ENCODE measurements around the gene NFATC1.

The NFATC1 gene

GRCh38 chr18:79540904-79541282 is 145.2 kb downstream of the NFATC1 start:
- TF ChIP-seq SIN3A (IDR thresholded peaks at IDR 0.05; ENCODE audit: borderline replicate concordance, insufficient read depth, low read length) (no peak), TAF1 (IDR thresholded peaks at IDR 0.05; ENCODE audit: borderline replicate concordance, insufficient read depth, low read length) (no peak), REST (IDR thresholded peaks at IDR 0.05; ENCODE audit: insufficient read depth in 1 of 2, low read depth in 2 of 2, low read length in 2 of 2) (no peak), POLR2AphosphoS5 (IDR thresholded peaks at IDR 0.05; ENCODE audit: low read depth, low read length) (no peak), FOXP2 (optimal IDR thresholded peaks at IDR 0.05; ENCODE audit: borderline replicate concordance, extremely low read depth, extremely low read length, insufficient read depth) (no peak)

GRCh38 chr18:79542213-79542612 is 146.5 kb downstream of the NFATC1 start:
- no peak for TF ChIP-seq FOXP2 (optimal IDR thresholded peaks at IDR 0.05; ENCODE audit: borderline replicate concordance, extremely low read depth, extremely low read length, insufficient read depth)
- no peak for TF ChIP-seq TAF1 (IDR thresholded peaks at IDR 0.05; ENCODE audit: borderline replicate concordance, insufficient read depth, low read length)
- TF ChIP-seq REST (IDR thresholded peaks at IDR 0.05; ENCODE audit: insufficient read depth in 1 of 2, low read depth in 2 of 2, low read length in 2 of 2): no peak

DNA sequence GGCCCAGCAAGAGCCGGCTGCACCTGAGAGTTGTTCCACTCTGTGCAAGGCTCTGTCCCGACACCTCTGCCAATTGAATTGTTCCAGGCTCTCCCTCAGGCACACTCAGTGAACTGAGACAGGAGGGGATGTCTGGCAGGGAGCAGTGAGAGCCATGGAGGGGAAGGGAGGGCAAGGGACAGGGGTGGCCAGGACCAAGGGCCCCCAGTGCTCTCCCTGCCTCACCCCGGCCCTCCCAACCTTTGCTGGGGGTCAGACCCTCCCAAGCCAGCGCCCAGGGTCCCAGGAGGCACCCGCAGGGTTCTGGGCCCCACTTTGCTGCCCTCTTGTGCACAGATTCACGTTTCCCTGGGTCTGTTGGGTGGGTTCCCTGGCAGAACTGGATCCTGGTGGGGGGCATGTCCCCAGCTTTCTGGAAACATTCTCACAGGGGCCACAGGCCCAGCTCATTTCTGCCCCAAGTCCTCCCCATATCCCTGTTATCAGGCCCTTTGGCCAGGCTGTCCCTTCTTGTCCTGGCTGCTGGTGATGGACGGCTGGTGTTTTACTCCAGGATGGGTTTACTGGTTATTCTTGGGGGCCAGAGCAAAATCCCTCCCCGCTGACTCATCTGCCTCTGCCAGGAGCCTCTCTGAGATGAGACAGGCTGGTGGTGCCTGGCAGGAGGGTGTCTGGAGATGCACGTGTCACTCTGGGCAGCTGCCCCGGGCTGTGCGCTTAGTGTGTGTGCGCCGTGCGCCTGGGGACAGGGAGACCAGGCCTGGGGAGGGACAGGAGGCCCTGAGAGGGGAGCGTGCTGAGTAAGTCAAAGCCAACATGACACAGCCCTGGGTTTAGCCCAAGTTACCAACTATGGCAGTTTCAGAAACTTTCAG is 147.4 kb downstream of the NFATC1 start:
- TF ChIP-seq FOXP2 (optimal IDR thresholded peaks at IDR 0.05; ENCODE audit: borderline replicate concordance, extremely low read depth, extremely low read length, insufficient read depth) (no peak), SIN3A (IDR thresholded peaks at IDR 0.05; ENCODE audit: borderline replicate concordance, insufficient read depth, low read length) (no peak), REST (IDR thresholded peaks at IDR 0.05; ENCODE audit: insufficient read depth in 1 of 2, low read depth in 2 of 2, low read length in 2 of 2) (no peak), POLR2AphosphoS5 (IDR thresholded peaks at IDR 0.05; ENCODE audit: low read depth, low read length) (no peak), TAF1 (IDR thresholded peaks at IDR 0.05; ENCODE audit: borderline replicate concordance, insufficient read depth, low read length) (no peak)

DNA sequence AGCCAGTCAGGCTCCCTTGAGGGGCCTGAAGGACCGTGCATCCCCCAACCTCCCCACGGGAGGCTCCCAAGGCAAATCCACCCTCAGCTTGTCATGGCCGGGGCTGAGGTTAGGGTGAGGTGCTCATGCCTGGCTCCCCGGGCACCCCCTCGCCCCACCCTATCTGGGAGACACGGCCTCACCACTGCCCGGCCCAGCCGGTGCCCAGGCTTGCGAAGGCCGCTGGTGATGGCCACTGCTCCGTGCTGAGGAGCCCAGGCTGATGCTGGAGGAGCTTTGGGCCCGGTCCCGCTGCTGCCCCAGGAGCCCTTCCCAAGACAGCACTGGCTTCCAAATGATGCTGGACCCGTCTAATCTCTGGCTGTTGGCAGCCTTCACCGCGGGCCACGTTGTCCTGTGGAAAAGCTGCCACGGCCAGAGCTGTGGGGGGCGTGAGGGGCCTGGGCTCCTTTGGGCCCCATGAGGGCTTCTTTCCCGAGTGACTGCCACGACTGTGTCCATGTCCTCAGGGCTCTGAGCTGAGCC is 148.2 kb downstream of the NFATC1 start:
- no peak for TF ChIP-seq POLR2AphosphoS5 (IDR thresholded peaks at IDR 0.05; ENCODE audit: low read depth, low read length)
- TF ChIP-seq SIN3A (IDR thresholded peaks at IDR 0.05; ENCODE audit: borderline replicate concordance, insufficient read depth, low read length): no peak
- TF ChIP-seq REST (IDR thresholded peaks at IDR 0.05; ENCODE audit: insufficient read depth in 1 of 2, low read depth in 2 of 2, low read length in 2 of 2): no peak
- TF ChIP-seq FOXP2 (optimal IDR thresholded peaks at IDR 0.05; ENCODE audit: borderline replicate concordance, extremely low read depth, extremely low read length, insufficient read depth): no peak
- TF ChIP-seq TAF1 (IDR thresholded peaks at IDR 0.05; ENCODE audit: borderline replicate concordance, insufficient read depth, low read length): no peak
